Mesenchymal stem cell (in vitro differentiated cells and primary cell): Measurements from ENCODE around the gene GIGYF1.
A peak's percentile ranks its signal among the peaks of the same experiment; 100 is the strongest.

Experiments
- DNase-seq: peaks from one replicate; pipeline ENCODE4 v3.0.0-alpha.2; 2013
- H2AFZ ChIP-seq: one replicate; pipeline ENCODE4 v1.6.1; 2013; ENCODE audit warnings: low read depth, mild to moderate bottlenecking, control low read depth, inconsistent platforms, low read length, moderate library complexity
- H2AK5ac ChIP-seq: 2 replicates; pipeline ENCODE4 v1.6.1; 2013; ENCODE audit warnings: low read length, moderate library complexity, mild to moderate bottlenecking, inconsistent platforms; ENCODE audit not compliant: severe bottlenecking
- H2BK120ac ChIP-seq: one replicate; pipeline ENCODE4 v1.6.1; 2013; ENCODE audit warnings: low read depth, mild to moderate bottlenecking, inconsistent platforms, low read length, moderate library complexity
- H2BK12ac ChIP-seq, 2 experiments: one replicate each; pipeline ENCODE4 v1.6.1; 2013; ENCODE audit warnings: inconsistent platforms in 2 of 2, low read length in 2 of 2, mild to moderate bottlenecking in 2 of 2, moderate library complexity in 2 of 2, control low read depth in 1 of 2
- H2BK15ac ChIP-seq: one replicate; pipeline ENCODE4 v1.6.1; 2013; ENCODE audit warnings: mild to moderate bottlenecking, low read depth, inconsistent platforms; ENCODE audit not compliant: poor library complexity, severe bottlenecking
- H2BK5ac ChIP-seq: 2 replicates; pipeline ENCODE4 v1.6.1; 2013; ENCODE audit warnings: low read depth, mild to moderate bottlenecking, low read length, control low read depth, inconsistent platforms; ENCODE audit not compliant: poor library complexity, severe bottlenecking
- H3K14ac ChIP-seq, 2 experiments: one replicate each; pipeline ENCODE4 v1.6.1; 2013; ENCODE audit warnings: inconsistent platforms in 2 of 2, low read length in 2 of 2, control low read depth in 1 of 2, mild to moderate bottlenecking in 1 of 2, moderate library complexity in 1 of 2
- H3K18ac ChIP-seq, 2 experiments: one replicate each; pipeline ENCODE4 v1.6.1; 2013; ENCODE audit warnings: inconsistent platforms in 2 of 2, low read length in 2 of 2, control low read depth in 1 of 2, low read depth in 1 of 2, mild to moderate bottlenecking in 1 of 2
- H3K23ac ChIP-seq, 2 experiments: one replicate each; pipeline ENCODE4 v1.6.1; 2013; ENCODE audit warnings: inconsistent platforms in 2 of 2, low read length in 2 of 2, mild to moderate bottlenecking in 2 of 2, moderate library complexity in 2 of 2, control low read depth in 1 of 2
- H3K27ac ChIP-seq: 2 replicates; pipeline ENCODE4 v1.5.1; 2013; ENCODE audit warnings: mild to moderate bottlenecking, moderate library complexity, low read length, control low read depth, inconsistent platforms; ENCODE audit not compliant: poor library complexity, severe bottlenecking
- H3K27me3 ChIP-seq, 2 experiments: 2 replicates each; pipeline versions ENCODE4 v1.6.1 to v1.7.0; 2013; ENCODE audit warnings: low read length in 2 of 2, mild to moderate bottlenecking in 2 of 2, moderate library complexity in 2 of 2, control low read depth in 1 of 2, inconsistent platforms in 1 of 2; ENCODE audit not compliant: control insufficient read depth in 1 of 2, insufficient read depth in 1 of 2
- H3K36me3 ChIP-seq, 2 experiments: 2 replicates each; pipeline versions ENCODE4 v1.6.1 to v1.7.0; 2013; ENCODE audit warnings: low read length in 2 of 2, control low read depth in 1 of 2, inconsistent platforms in 1 of 2, low read depth in 1 of 2, mild to moderate bottlenecking in 1 of 2; ENCODE audit not compliant: insufficient read depth in 2 of 2, control insufficient read depth in 1 of 2
- H3K4ac ChIP-seq, 2 experiments: one replicate each; pipeline ENCODE4 v1.6.1; 2013; ENCODE audit warnings: inconsistent platforms in 2 of 2, low read length in 2 of 2, mild to moderate bottlenecking in 2 of 2, moderate library complexity in 2 of 2, control low read depth in 1 of 2, low read depth in 1 of 2
- H3K4me1 ChIP-seq: 2 replicates; pipeline ENCODE4 v1.6.1; 2013; ENCODE audit warnings: low read depth, low read length, control low read depth; ENCODE audit not compliant: control insufficient read depth, insufficient read depth
- H3K4me2 ChIP-seq: 2 replicates; pipeline ENCODE4 v1.6.1; 2013; ENCODE audit warnings: low read length, mild to moderate bottlenecking, inconsistent platforms; ENCODE audit not compliant: poor library complexity, severe bottlenecking
- H3K4me3 ChIP-seq, 2 experiments: 2 replicates each; pipeline versions ENCODE4 v1.5.1 to v1.7.0; 2013; ENCODE audit warnings: low read length in 2 of 2, mild to moderate bottlenecking in 2 of 2, control low read depth in 1 of 2, low read depth in 1 of 2; ENCODE audit not compliant: insufficient read depth in 1 of 2
- H3K79me1 ChIP-seq: replicated peaks from 2 replicates; pipeline ENCODE4 v1.6.1; 2013; ENCODE audit warnings: mild to moderate bottlenecking, control low read depth, low read length, inconsistent platforms; ENCODE audit not compliant: poor library complexity, severe bottlenecking
- H3K9ac ChIP-seq: 2 replicates; pipeline ENCODE4 v1.7.0; 2013; ENCODE audit warnings: mild to moderate bottlenecking, low read length, moderate library complexity
- H3K9me3 ChIP-seq: 2 replicates; pipeline ENCODE4 v1.7.0; 2013; ENCODE audit warnings: mild to moderate bottlenecking, low read length; ENCODE audit not compliant: control insufficient read depth
- H4K8ac ChIP-seq: one replicate; pipeline ENCODE4 v1.6.1; 2013; ENCODE audit warnings: inconsistent platforms, mild to moderate bottlenecking, low read length, moderate library complexity
- H4K91ac ChIP-seq: one replicate; pipeline ENCODE4 v1.6.1; 2013; ENCODE audit warnings: mild to moderate bottlenecking, low read length, inconsistent platforms
- WGBS: methylation state at CpG from one replicate; pipeline ENCODE4 v1.1.7; 2013; ENCODE audit warnings: mixed read lengths; 5-methylcytosine and 5-hydroxymethylcytosine counted together

The GIGYF1 gene

DNA sequence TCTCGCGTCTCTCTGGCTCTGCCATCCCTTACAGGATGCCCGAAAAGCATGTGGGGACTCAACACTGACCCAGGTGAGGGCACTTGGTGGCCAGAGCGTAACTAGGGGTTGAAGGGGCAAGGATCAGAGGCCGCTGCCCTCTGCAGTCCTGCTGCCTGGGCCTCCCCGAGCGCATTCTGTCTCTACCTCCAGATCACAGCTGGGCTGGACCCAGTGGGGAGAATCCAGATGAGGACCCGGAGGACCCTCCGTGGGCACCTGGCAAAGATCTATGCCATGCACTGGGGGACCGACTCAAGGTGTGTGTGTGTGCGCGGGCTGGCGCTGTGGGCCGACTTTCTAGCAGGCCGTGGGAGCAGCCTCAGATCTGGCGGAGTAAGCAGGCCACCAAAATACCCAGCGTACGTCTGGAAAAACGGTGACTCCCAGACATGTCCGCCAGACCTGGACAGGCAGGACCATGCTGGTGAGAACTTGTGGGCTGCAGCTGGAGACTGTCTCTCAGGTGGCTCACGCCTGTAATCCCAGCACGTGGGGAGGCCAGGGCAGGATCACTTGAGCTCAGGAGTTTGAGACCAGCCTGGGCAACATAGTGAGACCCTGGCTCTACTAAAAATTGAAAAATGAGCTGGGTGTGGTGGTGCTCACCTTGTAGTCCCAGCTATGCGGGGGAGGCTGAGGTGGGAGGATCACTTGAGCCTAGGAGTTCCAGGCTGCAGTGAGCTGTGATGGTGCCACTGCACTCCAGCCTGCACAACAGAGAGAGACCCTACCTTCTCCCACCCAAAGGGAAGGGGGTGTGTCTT lies 17.3 kb downstream of the GIGYF1 start:
- no peak overlapping the region for H2BK120ac ChIP-seq
- no peak overlapping the region for H2BK12ac ChIP-seq
- H3K36me3 ChIP-seq, result peaks cover 47 to 53% of the 10 kb centered on the region in 2 experiments
- H4K8ac ChIP-seq, result no peak overlapping the region
- WGBS, result 94% methylated on average over 23 of the region's 23 CpGs
- H3K4me1 ChIP-seq, result peaks cover 16% of the 10 kb centered on the region
- H3K27ac ChIP-seq, result no peak overlapping the region
- H2BK15ac ChIP-seq, result no peak overlapping the region
- H3K4me3 ChIP-seq, result peak overlapping the region in 1 of 2 experiments; percentile 70
- no peak overlapping the region for H3K14ac ChIP-seq
- H3K18ac ChIP-seq, result no peak overlapping the region
- no peak overlapping the region for H2BK5ac ChIP-seq
- H3K9me3 ChIP-seq, result no peaks in the 10 kb centered on the region
- H3K4me2 ChIP-seq, result peak overlapping the region; percentile 84
- H3K79me1 ChIP-seq, result peaks cover 23% of the 10 kb centered on the region
- H4K91ac ChIP-seq, result no peak overlapping the region
- no peak for DNase-seq
- H2AFZ ChIP-seq, result no peak overlapping the region
- H3K23ac ChIP-seq, result peak overlapping the region in 1 of 2 experiments; percentile 5
- no peak overlapping the region for H2AK5ac ChIP-seq
- H3K4ac ChIP-seq, result no peak overlapping the region
- H3K9ac ChIP-seq, result peak overlapping the region; percentile 63
- H3K27me3 ChIP-seq, result no peaks in the 10 kb centered on the region

DNA sequence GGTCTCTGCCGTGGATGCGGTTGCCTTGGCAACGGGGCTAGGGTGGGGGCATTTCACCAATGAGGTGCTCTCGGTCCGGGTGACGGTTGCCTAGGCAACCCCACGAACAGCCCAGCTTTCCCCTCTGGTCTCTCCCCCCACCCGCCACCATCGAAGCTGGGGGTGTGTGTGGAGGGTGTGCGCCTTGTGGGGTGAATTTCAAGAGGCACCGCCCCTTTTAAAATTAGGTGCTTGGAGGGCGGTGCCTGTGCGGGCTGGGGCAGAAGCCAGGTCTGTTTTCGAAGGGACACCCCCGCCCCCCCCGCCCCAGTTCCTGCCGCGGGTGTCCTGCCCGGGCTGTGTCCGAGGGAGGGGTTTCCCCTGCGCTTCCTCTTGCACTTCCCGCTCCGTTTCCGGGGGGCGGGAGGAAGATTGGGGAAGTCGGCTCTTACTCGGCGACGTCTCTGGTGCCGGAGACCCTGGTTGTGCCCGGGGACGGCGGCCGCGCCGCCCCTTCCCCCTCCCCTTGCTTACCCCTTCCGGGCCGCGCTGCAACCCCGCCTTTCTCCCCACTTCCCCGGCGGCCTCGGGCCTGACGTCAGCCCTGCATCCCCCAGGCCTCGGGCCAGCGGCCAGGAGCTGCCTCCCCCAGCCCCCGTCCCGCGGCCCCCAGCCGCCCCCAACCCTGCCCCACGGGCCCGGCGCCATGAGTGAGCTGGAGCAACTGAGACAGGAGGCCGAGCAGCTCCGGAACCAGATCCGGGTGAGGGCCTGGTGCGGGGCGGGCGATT lies 18.3 kb downstream of the GIGYF1 start:
- Histone ChIP-seq H3K23ac (no peak overlapping the region), H2AFZ (no peak overlapping the region), H3K4me1 (peaks cover 11% of the 10 kb centered on the region), H2BK5ac (no peak overlapping the region), H4K8ac (no peak overlapping the region), H2AK5ac (no peak overlapping the region), H3K4me2 (peak overlapping the region; percentile 84), H3K27ac (peak overlapping the region; percentile 6), H3K14ac (no peak overlapping the region), H2BK15ac (no peak overlapping the region), H4K91ac (peak overlapping the region; percentile 36), H3K9me3 (no peaks in the 10 kb centered on the region), H3K27me3 (no peaks in the 10 kb centered on the region), H3K79me1 (peaks cover 20% of the 10 kb centered on the region), H3K18ac (peak overlapping the region in 1 of 2 experiments; percentile 68), H3K4ac (peak overlapping the region; percentile 32 to 41), H2BK120ac (no peak overlapping the region), H2BK12ac (peak overlapping the region in 1 of 2 experiments; percentile 35), H3K4me3 (peak overlapping the region; percentile 82 to 89), H3K36me3 (peaks cover 38 to 46% of the 10 kb centered on the region in 2 experiments), H3K9ac (peak overlapping the region; percentile 96)
- WGBS, result 14% methylated on average over 24 of the region's 59 CpGs
- peak; percentile 79 for DNase-seq

DNA sequence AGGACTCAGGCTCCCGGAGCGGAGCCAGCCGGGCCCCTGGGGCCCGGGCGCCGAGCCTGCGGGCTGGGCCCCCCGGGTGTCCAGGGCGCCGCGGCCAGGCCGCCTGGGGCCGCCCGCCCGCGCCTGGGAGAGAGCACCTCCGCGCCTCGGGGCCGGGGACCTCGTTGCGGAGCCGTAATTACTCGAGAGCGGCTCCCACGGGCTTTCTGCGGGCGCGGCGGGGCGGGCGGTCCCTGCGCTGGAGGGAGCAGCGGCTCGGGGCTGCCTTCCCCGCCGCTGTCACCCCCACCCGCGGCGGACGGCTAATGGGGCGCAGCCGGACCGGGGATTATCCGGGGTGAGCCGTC lies 19.0 kb downstream of the GIGYF1 start:
- DNase-seq, result no peak
- peaks cover 10% of the 10 kb centered on the region for H3K4me1 ChIP-seq
- no peak overlapping the region for H2AFZ ChIP-seq
- H3K4ac ChIP-seq, result peak overlapping the region in 1 of 2 experiments; percentile 89
- no peak overlapping the region for H2BK15ac ChIP-seq
- peaks cover 34 to 39% of the 10 kb centered on the region in 2 experiments for H3K36me3 ChIP-seq
- no peak overlapping the region for H2AK5ac ChIP-seq
- peak overlapping the region; percentile 82 to 89 for H3K4me3 ChIP-seq
- no peak overlapping the region for H4K91ac ChIP-seq
- no peaks in the 10 kb centered on the region for H3K27me3 ChIP-seq
- under 1% methylated on average over 41 of the region's 46 CpGs for WGBS
- no peaks in the 10 kb centered on the region for H3K9me3 ChIP-seq
- no peak overlapping the region for H2BK12ac ChIP-seq
- no peak overlapping the region for H3K27ac ChIP-seq
- peak overlapping the region in 1 of 2 experiments; percentile 85 for H3K18ac ChIP-seq
- H2BK5ac ChIP-seq, result no peak overlapping the region
- H4K8ac ChIP-seq, result no peak overlapping the region
- no peak overlapping the region for H2BK120ac ChIP-seq
- peak overlapping the region; percentile 84 for H3K4me2 ChIP-seq
- H3K79me1 ChIP-seq, result peaks cover 20% of the 10 kb centered on the region
- H3K14ac ChIP-seq, result no peak overlapping the region
- H3K9ac ChIP-seq, result peak overlapping the region; percentile 96
- H3K23ac ChIP-seq, result peak overlapping the region in 1 of 2 experiments; percentile 68
